GM19468 (cell line): ENCODE results near the gene LRTM2.

Experiments used
- ATAC-seq: cut with Tn5 transposase; IDR thresholded peaks from one replicate; pipeline ENCODE4 v1.9.1; 2021; ENCODE audit warnings: mild to moderate bottlenecking, moderate library complexity, moderate number of reproducible peaks; ENCODE audit not compliant: unreplicated experiment; ENCODE audit errors: extremely low read depth

Gene LRTM2

DNA sequence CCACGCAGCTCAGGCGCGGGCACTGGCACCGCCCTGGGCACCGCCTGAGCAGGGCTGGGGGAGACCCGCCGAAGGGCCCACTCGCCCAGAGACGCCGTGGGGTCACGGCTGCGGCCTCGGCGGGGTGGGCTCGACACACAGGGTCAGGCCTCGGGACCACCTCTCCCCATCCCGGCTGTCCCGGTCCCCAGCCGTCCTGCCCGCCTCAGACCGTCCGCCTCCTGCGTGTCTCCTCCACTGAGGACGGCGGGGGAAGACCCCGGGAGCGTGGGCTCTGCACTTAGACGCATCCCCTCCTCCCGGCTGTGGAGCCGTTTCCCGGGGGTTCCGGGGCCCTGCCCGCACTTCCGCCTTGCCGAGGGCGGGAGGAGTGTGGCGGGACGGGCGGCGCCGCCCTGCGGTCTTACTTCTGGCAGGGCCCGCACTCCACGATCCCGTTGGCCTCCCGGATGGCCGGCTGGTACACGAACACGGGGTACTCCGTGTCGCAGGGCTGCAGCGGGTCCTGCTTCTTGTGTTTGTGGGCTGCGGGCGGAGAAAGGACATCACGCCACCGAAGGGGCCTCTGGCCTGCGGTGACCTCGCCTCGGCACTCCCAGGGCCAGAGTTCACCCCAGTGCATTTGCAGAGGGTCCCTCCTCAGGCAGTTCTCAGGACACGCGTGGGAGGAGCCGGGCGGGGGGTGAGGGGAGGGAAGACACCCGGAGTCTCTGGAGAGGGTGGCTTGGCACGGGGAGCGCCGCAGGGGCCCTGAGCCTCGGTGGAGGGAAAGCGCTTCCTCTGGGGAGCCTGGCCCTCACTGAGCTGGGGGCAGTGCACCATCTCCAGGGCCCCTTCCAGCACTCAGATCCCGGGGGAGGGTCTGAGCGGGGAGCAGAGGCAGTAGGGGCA, 23.1 kb upstream of the LRTM2 start:
- ATAC-seq = no peak

DNA sequence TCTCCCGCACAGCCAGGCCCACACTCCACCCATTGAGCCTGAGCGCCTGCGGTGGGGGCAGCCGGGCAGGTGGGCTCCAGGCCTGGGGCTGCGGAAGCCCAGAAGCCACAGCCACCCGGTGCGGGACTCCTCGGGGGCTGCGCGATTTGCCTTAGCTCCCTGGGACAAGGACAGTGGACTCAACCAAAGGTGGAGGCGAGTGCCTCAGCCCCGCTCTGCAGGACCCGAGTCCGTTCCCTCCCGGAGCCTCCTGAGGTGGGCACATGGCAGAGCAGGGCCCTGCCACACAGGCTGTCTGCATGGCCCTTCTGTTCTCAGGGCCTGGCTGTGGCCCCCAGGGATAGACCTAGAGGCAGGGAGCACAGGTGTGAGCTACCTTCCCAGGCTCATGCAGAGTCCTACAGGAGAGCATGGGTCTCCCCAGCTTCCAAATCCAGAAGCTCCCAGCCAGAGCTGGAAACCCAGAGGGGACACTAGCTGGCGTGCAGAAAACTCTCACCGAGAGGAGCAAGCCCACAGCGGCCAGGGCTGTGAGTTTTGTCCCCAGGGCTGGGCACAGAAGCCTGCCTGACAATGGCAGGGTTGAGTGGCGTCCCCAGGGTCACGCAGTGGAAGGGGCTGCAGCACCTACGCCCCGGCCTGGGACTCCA, 22.2 kb upstream of the LRTM2 start:
- ATAC-seq = no peak

DNA sequence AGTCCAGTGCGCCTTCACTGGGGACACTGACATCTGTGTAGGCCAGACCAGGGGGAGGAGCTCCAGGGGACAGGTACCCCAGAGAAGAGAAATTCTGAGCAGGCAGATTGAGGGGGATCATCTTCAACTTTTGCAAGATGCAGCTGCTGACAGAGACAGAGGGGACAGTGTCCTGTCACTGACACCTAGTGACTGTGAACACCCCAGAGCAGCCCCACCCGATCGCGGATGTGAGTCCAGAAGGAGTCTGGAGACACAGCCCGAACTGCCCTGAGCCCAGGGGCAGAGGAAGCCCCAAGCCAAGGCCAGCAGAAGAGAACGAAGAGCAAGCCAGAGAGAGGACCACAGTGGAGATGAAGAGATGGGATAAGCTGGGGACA, 21.7 kb upstream of the LRTM2 start:
- no peak for ATAC-seq

DNA sequence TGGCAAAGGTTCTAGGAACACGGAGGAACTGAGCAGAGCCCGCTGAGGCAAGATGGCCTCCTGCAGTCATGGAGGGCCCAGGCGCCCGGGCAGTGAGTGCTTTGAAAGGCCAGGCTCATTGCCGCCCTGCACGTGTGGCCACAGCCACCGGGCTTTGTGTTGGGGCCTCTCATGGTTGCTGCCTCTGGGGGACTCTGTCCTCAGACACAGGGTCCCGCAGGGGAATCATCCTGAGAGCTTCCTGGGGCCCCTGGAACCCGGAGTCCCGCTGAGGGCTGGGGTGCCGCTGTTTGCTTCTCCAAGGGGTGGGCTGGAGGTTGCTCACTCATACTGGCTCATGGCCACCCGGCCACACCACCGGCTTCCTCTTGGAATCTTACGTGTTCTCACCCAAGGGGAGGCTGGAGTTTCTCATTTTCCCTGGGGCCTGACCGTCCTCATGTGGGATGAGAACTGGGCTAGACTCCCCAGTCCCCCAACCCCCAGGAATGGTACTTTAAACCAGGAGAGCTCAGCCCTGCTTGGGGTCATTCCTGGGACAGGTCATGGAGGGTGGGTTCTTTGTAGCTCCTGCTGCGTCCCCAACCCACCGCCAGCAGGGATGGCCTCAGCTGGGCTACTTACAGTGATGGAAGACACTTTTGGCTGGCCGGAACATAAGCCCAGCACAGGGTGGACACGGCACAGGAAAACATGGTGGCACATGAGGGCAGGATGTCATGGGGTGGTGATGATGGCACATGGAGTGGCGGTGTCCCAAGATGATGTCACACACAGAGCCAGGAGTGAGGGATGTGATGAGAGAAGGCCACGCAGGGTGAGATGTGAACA, 21.1 kb upstream of the LRTM2 start:
- no peak for ATAC-seq

DNA sequence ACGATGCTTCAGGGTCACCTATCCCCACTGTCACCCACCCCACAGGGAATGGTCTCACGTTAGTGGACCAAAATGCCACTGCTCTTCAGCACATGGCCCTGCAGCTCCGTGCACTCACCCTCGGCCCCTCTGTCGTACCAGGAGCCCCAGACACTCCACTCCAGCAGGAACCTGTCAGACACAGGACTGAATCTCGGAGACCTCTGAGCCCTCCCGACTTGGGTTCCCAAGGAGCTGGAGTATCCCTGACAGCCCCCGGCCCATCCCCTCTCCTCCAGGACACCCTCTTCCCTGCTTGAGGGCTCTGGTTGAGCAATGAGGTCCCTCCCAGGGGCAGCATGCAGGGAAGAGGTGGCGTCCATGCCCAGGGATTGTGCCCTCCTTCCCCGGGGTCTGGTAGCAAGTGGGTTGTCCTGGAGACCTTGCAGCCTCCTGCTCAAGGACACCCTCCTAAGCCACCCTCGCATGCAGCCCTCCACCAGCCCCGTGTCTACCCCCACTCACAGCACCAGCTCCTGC, 20.4 kb upstream of the LRTM2 start:
- no peak for ATAC-seq

DNA sequence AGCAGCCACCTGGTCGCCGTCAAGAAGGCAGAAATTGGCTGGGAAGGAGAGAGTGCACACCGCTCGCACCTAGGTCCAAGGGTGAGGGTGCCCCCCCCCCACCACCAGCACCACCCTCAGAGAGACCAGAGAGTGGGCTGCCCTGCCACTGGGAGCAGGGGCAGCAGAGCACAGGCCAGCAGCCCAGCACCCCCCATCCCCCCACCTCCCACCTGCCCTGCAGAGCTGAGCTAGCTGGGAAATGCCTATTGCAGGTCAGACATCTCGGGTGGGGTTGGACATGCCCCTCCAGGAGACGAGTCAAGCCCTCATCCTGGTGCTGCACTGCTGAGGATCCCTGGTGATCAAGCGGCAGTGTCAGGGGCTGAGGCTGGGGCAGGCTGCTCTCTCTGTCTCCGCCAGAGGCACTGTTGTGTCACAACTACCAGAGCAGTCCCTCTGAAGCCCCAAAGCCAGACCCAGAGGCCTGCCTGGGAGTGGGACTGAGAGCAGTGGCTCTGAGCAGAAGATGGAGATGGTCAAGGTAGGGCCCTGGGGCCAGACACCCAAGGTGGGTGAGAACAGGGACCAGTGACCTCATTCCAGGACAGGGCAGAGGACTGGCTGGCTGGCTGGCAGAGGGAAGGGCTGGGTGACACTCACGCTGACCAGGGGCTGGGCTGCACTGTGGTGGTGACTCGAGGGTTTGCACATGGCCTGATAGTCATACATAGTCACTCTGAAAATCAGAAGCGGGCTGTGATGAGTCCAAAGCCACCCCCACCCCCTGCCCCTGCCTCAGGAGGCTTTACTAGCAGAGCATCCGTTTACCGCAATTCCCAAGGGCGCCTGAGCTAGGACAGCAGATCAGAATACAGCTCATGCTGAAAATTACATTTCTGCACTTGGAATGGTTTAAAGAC, 19.7 kb upstream of the LRTM2 start:
- ATAC-seq = no peak

DNA sequence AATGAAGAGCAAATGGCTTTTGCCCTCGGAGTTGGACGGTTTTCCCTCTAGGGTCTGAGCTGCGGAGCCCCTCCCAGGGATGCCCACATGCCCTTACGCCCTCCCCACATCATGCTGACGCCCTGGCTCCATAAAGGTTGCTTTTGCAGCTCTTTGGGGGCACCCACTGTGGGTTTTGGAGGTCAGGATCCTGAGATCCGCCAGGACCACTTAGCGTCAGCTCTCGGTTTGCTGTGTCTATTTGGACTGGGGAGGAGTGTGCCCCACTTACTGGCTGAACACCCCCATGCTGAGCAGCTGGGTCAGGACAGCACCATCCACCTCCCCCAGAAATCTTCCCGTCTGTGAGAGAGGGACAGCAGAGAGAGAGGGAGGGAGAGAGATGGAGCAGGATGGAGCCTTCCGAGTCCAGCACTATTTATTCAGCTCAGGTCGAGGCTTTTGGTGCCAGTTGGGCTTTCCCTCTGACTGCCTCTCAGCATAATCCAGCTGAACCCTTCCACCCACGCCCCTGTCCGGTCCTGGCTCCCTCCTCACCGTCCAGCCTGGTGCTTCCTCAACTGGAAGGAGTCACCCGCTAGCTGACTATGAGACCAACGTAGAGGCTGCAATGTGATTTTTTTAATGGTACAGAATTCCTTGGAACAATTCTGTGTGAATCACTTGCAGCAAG, 18.9 kb upstream of the LRTM2 start:
- ATAC-seq = no peak

DNA sequence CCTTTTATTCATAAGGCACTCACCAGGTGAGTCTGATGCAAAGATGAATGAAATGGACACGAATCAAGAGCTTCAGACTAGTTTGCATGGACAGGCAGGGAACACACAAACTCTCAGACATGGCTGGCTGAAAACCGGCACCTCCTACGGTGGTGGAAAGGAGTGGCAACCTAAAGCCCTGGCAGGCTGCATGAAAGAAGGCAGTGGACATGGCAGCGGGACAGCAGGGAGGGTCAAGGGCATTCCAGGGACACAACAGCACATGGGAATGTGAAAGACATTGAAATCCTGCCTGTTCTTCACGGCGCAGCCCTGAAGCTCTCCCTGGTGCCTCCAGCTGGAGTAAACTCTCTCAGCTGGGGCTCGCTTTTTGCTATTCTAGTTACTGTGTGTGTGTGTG, 16.6 kb upstream of the LRTM2 start:
- ATAC-seq = no peak

DNA sequence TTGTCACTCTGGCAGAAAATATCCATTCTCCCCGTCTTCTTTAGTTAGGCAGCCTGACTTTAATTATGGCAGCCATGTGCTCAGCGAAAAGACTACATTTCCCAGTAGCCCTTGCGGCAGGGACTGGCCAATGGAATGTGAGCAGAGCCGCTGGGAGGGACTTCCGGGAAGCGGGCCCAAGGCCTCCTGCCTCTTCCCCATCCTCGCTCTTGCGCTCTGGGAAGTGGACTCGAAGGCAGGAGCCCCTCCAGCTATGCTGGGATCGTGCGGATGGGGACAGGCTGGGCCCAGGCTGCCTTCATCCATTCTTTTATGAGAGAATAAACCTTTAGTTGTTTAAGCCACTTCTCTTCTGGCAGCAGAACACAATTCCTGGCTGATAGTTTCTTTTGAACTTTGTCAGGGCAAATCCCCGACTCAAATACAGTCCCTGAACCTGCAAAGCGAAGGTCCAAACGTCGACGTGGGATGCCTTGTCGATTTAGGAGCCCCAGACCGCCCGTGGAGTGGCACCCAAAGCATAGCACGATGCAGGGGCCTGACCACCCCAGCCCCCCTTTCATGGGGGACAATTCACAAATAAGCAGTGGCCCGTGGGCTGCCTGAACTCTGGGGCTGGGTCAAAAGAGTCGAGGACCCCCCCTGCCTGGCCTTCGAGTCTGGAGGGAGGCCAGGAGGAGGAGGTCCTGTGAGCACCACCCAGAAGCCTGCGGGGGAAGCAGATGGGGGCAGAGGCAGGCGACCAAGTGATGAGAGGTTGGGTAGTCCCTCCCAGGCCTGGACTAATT, 15.6 kb upstream of the LRTM2 start:
- peak; percentile 46 for ATAC-seq

DNA sequence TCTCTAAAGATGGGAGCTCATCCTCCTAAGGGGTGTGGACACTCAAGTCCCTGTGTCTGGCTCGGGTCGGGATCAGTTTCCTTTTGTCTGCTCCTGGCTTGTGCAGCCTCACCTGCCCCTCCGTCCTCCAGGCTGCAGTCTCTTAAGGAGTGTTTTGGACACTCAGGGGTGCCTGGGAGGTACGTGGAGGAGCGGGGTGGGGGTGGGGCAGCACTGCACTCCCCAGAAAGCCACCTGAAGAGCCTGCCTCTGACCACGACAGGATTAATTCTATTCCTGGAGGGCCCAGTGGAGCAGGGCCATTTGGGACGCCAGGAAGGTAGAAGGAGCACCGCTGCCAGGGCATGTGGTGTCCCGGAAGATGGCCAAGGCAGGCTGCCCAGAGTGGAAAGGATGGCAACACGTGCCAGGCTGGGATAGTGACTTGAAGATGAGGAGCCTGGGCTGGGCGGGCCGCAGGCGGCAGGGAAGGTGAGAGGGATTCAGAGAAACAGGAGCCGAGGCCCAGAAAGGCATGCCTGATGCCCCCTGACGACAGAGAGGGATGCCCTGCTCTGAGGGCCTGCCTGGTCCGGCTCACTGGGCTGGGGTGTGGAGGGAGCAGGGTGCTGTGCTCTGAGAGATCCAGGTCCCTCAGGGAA, 14.8 kb upstream of the LRTM2 start:
- ATAC-seq = no peak

DNA sequence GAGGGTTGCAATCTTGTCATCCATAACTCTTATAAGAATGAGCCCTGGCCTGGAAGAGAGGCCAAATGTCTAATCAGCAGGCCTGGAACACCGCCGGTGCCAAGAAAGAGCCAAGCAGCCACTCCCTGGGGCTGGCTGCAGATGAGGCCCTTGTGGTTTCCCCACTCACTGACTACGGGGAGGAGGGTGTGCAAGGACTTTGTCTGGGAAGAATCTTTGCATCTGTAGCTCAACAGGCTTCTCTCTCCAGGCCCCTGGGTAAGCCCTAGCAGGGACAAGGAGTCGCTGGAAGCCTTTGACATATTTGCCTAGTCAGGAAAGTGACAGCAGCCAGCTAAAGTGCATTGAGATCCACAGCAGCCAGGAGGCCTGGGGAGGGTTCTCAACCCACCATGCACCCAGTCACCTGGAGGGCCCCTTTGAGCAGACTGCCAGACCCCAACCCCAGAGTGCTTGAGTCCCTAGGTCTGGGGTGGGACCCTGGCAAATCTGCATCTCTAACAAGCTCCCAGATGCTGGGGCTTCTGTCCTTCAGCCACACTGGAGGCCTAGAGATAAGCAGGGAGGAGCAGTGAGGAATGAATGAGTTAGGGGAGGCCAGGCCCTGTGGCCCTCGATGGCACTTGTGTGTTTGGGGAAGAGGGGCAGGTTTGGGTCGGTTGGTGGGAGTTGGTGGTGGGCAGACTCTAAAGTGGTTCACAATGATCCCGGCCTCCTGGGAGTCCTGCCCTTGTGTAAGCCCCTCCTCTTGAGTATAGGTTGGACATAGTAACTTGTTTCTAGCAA, 13.9 kb upstream of the LRTM2 start:
- no peak for ATAC-seq

DNA sequence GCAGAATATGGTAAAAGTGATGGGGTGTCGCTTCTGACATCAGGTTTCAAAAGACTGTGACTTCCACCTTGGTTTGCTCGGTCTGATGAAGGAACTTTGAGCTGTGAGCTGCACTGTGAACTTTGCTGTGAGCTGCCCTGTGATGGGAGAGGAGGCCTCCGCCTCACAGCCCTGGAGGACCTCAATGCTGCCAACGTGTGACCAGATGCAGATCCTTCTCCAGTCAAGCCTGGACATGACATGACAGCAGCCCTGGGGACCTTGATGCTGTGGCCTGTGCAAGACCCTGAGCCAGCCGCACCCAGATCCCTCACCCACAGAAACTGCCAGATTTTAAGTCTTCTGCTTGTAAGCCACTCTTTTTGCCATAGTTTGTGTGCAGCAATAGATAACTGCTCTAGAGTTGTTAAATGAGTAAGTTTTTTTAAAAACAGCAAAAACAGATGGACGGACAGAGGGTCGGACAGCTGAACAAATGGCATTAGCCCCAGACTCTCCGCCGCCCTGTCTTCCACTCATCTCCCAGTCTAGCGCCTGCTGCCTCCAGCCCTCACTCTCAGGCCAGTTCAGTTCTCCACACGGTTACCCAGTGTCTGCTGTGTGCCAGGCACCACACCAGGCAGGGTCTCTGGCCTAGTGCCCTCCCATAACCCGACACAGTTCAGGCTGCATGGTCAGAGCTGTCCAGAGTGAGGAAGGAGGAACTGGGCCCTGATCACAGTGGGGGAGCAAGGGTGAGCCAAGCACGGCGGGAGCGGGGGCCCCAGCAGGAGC, 13.1 kb upstream of the LRTM2 start:
- ATAC-seq = no peak

DNA sequence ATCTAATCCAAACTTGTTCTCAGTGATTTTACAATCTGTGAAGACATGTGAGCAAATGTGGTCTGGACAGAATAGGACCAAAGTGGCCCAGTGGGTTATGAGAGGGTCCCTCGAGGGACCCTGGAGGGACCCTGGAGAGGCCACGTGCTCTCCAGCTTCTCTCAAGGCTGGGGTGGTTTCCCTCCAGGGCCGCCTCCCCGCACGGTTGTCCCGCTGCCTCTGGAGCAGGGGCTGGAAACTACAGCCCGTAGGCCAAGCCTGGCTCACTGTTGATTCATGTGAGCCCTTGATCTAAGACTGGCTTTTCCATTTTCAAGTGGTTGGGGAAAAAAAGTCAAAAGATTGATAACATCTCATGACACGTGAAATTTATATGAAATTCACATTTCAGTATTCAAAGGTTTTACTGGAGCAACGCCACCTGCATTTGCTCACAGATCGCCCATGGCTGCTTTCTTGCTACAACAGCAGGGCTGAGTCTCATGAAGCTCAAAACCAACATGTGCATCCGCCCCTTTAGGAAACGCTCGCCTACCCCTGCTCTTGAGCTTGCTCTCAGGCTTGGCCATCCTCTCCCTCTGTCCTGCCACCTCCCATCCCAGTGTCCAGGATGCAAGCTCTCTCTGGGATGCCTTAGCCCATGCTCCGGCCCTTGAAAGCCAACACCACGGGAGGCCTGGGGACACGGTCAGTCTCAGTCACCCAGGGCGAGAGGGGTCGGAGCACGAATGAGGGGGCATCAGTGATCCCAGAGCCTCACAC, 12.1 kb upstream of the LRTM2 start:
- ATAC-seq = no peak

DNA sequence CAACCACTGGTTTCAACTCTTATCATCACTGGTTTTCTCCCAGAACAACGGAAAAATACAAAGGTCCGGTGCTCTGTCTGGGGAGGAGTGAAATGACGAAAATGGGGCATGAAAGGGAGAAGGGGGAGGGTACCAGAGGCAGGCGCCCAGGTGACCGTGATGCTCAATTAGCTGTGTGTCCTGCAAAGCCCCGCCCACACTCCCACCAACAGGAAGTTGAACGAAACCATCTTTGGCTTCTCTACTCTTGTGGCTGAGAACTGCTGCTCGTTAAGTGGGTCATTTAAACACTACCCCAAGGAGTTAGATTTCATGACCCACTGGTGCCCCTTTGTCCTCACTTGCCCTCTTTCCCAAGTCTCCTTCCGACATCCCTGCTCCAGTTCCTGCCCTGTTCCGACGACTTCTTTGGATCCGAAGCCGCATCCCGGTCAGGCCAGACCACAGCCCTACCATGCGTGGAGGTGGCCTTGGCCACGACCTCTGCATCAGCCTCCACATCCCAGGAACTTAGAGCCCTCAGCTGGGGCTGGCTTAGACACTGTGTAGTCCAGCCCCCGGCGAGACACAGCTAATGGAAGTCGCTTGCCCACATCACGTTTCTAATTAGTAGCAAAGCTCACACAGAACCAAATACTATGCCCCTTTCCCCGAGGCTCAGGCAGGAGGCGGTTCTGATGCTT, 11.4 kb upstream of the LRTM2 start:
- no peak for ATAC-seq

DNA sequence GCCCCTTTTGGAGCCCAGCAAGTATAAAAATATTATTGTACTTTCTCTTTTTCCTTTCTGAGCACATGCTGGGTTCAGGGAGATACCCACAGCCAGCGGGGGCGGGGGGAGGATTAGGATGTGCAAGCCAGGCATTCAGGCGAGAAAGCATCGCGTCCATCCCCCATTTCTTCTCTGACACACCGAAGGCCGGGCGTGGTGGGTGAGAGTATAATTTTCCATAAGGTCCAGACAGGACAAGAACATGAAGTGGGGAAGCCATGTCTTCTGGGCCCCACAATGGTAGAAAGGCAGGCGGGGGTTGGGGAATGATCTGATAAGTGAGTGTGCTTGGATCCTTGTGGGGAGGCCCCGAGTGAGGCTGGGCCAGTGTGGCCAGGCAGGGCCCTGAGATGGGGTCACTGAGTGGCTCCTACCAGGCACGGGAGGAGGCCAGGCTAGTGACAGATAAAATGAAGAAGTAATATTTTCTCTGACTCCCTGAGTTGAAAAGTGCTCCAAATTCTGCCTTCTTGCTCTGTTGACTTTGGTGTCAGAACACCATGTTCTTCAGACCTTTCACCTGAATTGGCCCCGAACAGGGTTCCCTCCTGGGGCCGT, 10.7 kb upstream of the LRTM2 start:
- ATAC-seq = no peak
